OCI-LY3 (cell line): Measurements from ENCODE around the gene JADE2.

Experiments used
- H2AFZ ChIP-seq: fragments of 200-600, 300-600 bp; shearing (Covaris generic); 2 replicates; pipeline ENCODE4 v1.6.0; 2014; ENCODE audit warnings: antibody characterized with exemption, low read depth, low read length
- H3K27ac ChIP-seq: fragments of 200-600, 300-600 bp; sonication (generic); 2 replicates; pipeline ENCODE4 v1.5.1; 2014; ENCODE audit warnings: mild to moderate bottlenecking, low read length, moderate library complexity, mixed read lengths
- H3K27me3 ChIP-seq: fragments of 200-600, 300-600 bp; sonication (generic); 2 replicates; pipeline ENCODE4 v1.6.1; 2014; ENCODE audit warnings: low read depth, low read length, mixed read lengths
- H3K36me3 ChIP-seq: fragments of 200-600, 300-600 bp; sonication (generic); replicated peaks from 2 replicates; pipeline ENCODE3; 2014; ENCODE audit warnings: low read depth, low read length, mixed read lengths
- H3K4me1 ChIP-seq: fragments of 300-600, 200-600 bp; sonication (generic); 2 replicates; pipeline ENCODE4 v1.6.1; 2014; ENCODE audit warnings: low read length, mixed read lengths
- H3K4me2 ChIP-seq: fragments of 200-600, 300-600 bp; sonication (generic); 2 replicates; pipeline ENCODE4 v1.6.1; 2014; ENCODE audit warnings: low read length, mixed read lengths
- H3K4me3 ChIP-seq: fragments of 300-600, 200-600 bp; sonication (generic); 2 replicates; pipeline ENCODE4 v1.5.1; 2014; ENCODE audit warnings: antibody characterized with exemption, mild to moderate bottlenecking, low read length, moderate library complexity
- H3K79me2 ChIP-seq: fragments of 300-600, 200-600 bp; shearing (Covaris generic); 2 replicates; pipeline ENCODE4 v1.6.1; 2014; ENCODE audit warnings: mild to moderate bottlenecking, low read length, mixed read lengths
- H3K9ac ChIP-seq: fragments of 300-600, 200-600 bp; shearing (Covaris generic); 2 replicates; pipeline ENCODE4 v1.6.0; 2014; ENCODE audit warnings: mild to moderate bottlenecking, low read length, moderate library complexity
- H3K9me3 ChIP-seq: fragments of 200-600, 300-600 bp; shearing (Covaris generic); 2 replicates; pipeline ENCODE4 v1.6.1; 2014; ENCODE audit warnings: low read length, mixed read lengths; ENCODE audit not compliant: insufficient read depth
- H4K20me1 ChIP-seq: fragments of 200-600, 300-600 bp; sonication (generic); 2 replicates; pipeline ENCODE4 v1.6.1; 2016; ENCODE audit warnings: low read length, mixed read lengths; ENCODE audit not compliant: insufficient read depth
- EZH2phosphoT487 ChIP-seq: fragments of 200-600 bp; shearing (Covaris generic); IDR thresholded peaks from 2 replicates; pipeline ENCODE4 v1.6.1; 2018; ENCODE audit warnings: antibody characterized with exemption, mixed run types, low read depth
- TF ChIP-seq, protein P1 (sequence below): fragments of 200-600, 300-600 bp; sonication (generic); IDR thresholded peaks from 2 replicates; pipeline ENCODE4 v1.5.1; 2014; ENCODE audit warnings: antibody characterized with exemption, low read length, low read depth

JADE2 gene

DNA sequence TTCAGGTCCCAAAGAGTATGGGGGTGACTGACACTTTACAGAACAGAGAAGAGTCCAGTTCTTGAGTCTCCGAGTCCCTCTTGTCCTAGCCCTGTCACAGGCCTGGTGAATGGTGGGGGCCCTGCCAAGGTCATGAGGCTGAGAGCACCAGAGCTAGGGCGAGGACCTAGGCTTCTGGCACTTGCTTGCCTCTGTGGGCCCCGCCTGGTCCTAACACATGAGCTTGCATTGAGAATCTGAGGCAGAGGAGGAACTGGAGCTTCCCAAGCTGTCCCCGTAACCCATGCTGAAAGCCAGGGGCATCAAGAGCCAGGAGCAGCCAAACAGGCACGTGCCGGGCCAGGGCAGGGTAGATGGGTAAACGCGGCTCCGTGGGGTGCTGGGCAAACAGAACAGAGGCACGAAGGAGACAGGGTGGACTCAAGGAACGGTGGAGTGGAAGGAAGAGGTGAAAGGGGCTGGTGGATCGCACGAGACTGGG, 41.3 kb downstream of the JADE2 start:
- H3K9me3 ChIP-seq, result no peaks in the 10 kb centered on the region
- no peaks in the 10 kb centered on the region for H3K4me1 ChIP-seq
- H3K79me2 ChIP-seq, result peaks cover 13% of the 10 kb centered on the region; the same call in 1 of the 2 replicates
- H3K36me3 ChIP-seq, result peaks cover 47% of the 10 kb centered on the region
- H4K20me1 ChIP-seq, result no peaks in the 10 kb centered on the region
- H3K9ac ChIP-seq, result no peak overlapping the region
- no peaks in the 10 kb centered on the region for H3K27me3 ChIP-seq
- H3K4me2 ChIP-seq, result no peak overlapping the region
- H2AFZ ChIP-seq, result no peak overlapping the region
- TF ChIP-seq EZH2phosphoT487, result no peak
- TF ChIP-seq, protein P1, sequence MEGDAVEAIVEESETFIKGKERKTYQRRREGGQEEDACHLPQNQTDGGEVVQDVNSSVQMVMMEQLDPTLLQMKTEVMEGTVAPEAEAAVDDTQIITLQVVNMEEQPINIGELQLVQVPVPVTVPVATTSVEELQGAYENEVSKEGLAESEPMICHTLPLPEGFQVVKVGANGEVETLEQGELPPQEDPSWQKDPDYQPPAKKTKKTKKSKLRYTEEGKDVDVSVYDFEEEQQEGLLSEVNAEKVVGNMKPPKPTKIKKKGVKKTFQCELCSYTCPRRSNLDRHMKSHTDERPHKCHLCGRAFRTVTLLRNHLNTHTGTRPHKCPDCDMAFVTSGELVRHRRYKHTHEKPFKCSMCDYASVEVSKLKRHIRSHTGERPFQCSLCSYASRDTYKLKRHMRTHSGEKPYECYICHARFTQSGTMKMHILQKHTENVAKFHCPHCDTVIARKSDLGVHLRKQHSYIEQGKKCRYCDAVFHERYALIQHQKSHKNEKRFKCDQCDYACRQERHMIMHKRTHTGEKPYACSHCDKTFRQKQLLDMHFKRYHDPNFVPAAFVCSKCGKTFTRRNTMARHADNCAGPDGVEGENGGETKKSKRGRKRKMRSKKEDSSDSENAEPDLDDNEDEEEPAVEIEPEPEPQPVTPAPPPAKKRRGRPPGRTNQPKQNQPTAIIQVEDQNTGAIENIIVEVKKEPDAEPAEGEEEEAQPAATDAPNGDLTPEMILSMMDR, result no peak
- no peak overlapping the region for H3K4me3 ChIP-seq
- no peak overlapping the region for H3K27ac ChIP-seq

DNA sequence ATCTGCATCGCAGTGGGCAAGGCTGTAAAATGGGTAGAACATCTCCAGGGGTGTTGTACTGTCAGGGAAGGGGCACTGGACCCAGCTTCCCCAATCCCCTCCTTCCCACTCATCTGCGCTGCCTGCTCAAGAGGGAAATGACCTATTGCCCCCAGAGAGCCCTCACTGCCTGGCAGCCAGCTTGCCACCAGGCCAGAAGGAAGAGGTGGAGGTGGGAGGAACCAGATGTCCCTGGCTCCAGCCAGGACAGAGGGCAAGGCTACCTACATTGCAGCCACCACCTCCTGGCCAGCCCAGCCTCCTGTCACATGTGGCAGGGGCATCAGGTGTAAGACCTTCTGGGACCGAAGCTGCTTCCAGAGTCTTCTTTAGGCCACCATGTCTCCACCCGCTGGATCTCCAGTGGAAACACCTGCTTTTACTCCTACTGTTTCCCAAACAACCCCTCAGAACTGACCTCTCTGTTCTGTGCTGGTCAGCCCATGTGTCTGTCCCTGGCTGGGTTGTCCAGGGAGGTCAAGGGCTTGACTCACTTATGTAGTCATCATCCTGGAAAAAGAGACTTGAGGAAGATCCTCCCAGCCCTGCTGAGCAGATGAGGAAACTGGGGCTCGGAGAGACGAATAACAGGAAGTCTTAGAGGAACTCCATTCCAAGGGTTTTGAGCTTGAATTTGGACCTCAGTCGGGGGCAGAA, 42.3 kb downstream of the JADE2 start:
- Histone ChIP-seq H3K9ac (no peak overlapping the region), H3K27me3 (no peaks in the 10 kb centered on the region), H3K4me2 (no peak overlapping the region), H3K79me2 (peaks cover 13% of the 10 kb centered on the region; the same call in 1 of the 2 replicates), H3K27ac (no peak overlapping the region), H3K4me3 (no peak overlapping the region), H2AFZ (no peak overlapping the region), H3K36me3 (peaks cover 45% of the 10 kb centered on the region), H4K20me1 (no peaks in the 10 kb centered on the region), H3K4me1 (no peaks in the 10 kb centered on the region), H3K9me3 (no peaks in the 10 kb centered on the region)
- TF ChIP-seq, protein P1, result no peak
- TF ChIP-seq EZH2phosphoT487, result no peak

DNA sequence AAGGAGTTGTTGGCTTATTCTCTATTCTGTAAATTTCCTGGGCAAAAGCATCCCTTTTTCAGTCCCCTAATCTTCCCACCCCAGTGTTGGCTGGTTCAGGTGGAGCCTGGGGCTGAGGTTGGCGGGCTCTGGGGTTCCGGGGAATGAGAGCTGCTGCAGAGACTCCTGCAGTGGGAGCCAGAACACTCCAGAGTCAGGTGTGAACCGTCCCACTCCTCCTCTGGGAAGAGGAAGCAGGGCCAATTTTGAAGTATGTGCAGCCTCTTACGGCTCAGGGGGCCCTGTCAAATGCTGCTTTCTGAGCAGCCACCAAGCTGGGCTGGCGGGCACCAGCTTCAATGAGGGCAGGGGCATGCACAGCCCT, 42.8 kb downstream of the JADE2 start:
- no peak for TF ChIP-seq EZH2phosphoT487
- TF ChIP-seq, protein P1, result no peak
- Histone ChIP-seq H3K9ac (no peak overlapping the region), H3K9me3 (no peaks in the 10 kb centered on the region), H4K20me1 (no peaks in the 10 kb centered on the region), H2AFZ (no peak overlapping the region), H3K36me3 (peaks cover 47% of the 10 kb centered on the region), H3K4me3 (no peak overlapping the region), H3K27me3 (no peaks in the 10 kb centered on the region), H3K27ac (no peak overlapping the region), H3K4me1 (no peaks in the 10 kb centered on the region), H3K79me2 (peaks cover 13% of the 10 kb centered on the region; the same call in 1 of the 2 replicates), H3K4me2 (no peak overlapping the region)

DNA sequence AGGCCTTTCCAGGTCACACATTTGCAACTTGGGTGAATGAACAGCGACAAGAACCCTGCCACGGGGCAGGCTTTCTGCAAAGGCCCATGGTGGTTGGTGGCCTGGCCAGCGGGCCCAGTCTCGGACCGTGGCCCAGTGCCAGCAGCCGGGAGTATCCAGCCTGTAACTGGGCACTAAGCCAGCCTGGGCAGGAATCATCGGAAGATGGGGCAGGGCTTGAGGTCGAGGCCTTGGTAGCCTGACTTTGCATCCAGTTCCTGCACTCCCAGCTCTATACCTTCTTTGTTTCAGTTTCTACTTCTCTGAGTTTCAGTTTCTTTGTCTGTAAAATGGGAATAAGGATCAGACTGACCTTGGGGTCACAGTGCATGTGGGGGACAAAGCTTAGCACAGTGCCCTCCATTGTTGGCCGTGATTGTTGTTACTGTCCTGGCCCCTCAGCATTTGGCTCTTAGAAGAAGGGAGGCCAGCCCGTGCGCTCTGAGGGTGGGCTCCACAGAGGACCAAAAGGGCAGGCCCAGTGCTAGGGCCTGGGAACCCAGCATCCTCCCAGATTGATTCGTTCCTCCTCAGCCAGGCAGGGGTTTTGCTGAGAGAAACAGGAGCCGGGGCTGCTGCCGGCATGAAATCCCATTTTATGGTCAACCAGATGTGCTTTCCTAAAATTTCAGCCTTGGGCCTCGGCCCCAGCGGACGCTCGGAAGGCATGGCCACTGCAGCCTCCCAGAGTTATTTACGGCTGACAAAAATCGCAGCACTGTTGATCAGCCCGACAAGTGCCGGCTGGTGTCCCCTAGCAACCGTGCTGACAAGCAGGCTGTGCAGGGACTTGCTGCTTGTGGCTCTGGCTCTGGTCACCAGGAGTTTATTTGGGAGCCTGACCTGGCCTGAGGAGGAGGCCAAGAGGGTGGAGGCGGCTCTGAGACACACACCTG, 43.6 kb downstream of the JADE2 start:
- H3K4me3 ChIP-seq, result no peak overlapping the region
- H3K9ac ChIP-seq, result no peak overlapping the region
- H2AFZ ChIP-seq, result no peak overlapping the region
- peaks cover 13% of the 10 kb centered on the region; the same call in 1 of the 2 replicates for H3K79me2 ChIP-seq
- no peaks in the 10 kb centered on the region for H3K27me3 ChIP-seq
- H3K4me2 ChIP-seq, result no peak overlapping the region
- no peaks in the 10 kb centered on the region for H3K9me3 ChIP-seq
- H3K36me3 ChIP-seq, result peaks cover 40% of the 10 kb centered on the region
- no peak for TF ChIP-seq EZH2phosphoT487
- TF ChIP-seq, protein P1, result no peak
- H3K4me1 ChIP-seq, result no peaks in the 10 kb centered on the region
- H4K20me1 ChIP-seq, result no peaks in the 10 kb centered on the region
- H3K27ac ChIP-seq, result no peak overlapping the region
